ENCODE data around the gene RUNDC3A. TPM values are rescaled to one million over a fixed set of nuclear protein-coding genes. Genes with fewer than 3 reads are reported as not detected.
"Not testable (repeated sequence)": the region's sequence is repeated elsewhere in the genome, so short reads cannot be mapped to it uniquely, and the experiment has no call there.

RUNDC3A gene
- total RNA-seq, 8 experiments from 2014 or later = 1.8 to 84.1 (median 49.1) TPM

- in situ Hi-C loops (cut with MboI; ENCODE audit: low pct_unique_long_range_greater_than_20kb in 2 of 9, low sequenced_read_pairs in 9 of 9, unreplicated experiment in 9 of 9) = no loop called here
- WGBS, 10 experiments = 0 to 80% (median 65%) methylated on average over 1 to 4 of the region's 11 CpGs; no CpG with 5 or more reads in 4 of the 10 experiments
- peak overlapping the region; percentile 70 to 93 (median 82) for H3K4me3 ChIP-seq
- H3K27ac ChIP-seq = peak overlapping the region; percentile 32 to 90
- peaks cover 24 to 26% of the 10 kb centered on the region in 2 donors for H3K4me1 ChIP-seq (replicated peaks in 1 of 2)
- no peak for ATAC-seq (replicated peaks in 6 of 8)
Measured at GRCh38 chr17:44361292-44362260, 53.2 kb downstream of the RUNDC3A start.

- WGBS, 10 experiments = no CpG with 5 or more reads among the region's 11 CpGs
- Histone ChIP-seq H3K4me3 (peak overlapping the region; percentile 70 to 93 (median 82)), H3K4me1 (replicated peaks in 1 of 2) (peaks cover 24 to 26% of the 10 kb centered on the region in 2 donors), H3K27ac (peak overlapping the region; percentile 88 to 90)
- peak in 5 of 8 experiments; percentile 41 to 56 (median 50) for ATAC-seq (replicated peaks in 6 of 8)
- in situ Hi-C loops (cut with MboI; ENCODE audit: low pct_unique_long_range_greater_than_20kb in 2 of 9, low sequenced_read_pairs in 9 of 9, unreplicated experiment in 9 of 9) = no loop called here
Measured at GRCh38 chr17:44362459-44362948, 54.1 kb downstream of the RUNDC3A start.

GRCh38 chr17:44362949-44363612 lies 54.7 kb downstream of the RUNDC3A start:
- peak overlapping the region; percentile 70 to 93 (median 82) for H3K4me3 ChIP-seq
- in situ Hi-C loops (cut with MboI; ENCODE audit: low pct_unique_long_range_greater_than_20kb in 2 of 9, low sequenced_read_pairs in 9 of 9, unreplicated experiment in 9 of 9) = no loop called here
- H3K27ac ChIP-seq = peak overlapping the region; percentile 88 to 90
- H3K4me1 ChIP-seq (replicated peaks in 1 of 2) = peaks cover 24 to 26% of the 10 kb centered on the region in 2 donors
- peak; percentile 27 to 68 (median 58) for ATAC-seq (replicated peaks in 6 of 8)
- WGBS, 10 experiments = no CpG with 5 or more reads among the region's 45 CpGs

- peak within 1 kb of the TSS; percentile 70 to 93 (median 82) for H3K4me3 ChIP-seq
- H3K4me1 ChIP-seq (replicated peaks in 1 of 2) = peaks cover 24 to 26% of the 10 kb centered on the region in 2 donors
- 13 to 50% methylated on average over 1 to 3 of the region's 63 CpGs; no CpG with 5 or more reads in 8 of the 10 experiments for whole genome bisulfite sequencing, 10 experiments
- ATAC-seq (replicated peaks in 6 of 8) = peak; percentile 70 to 89 (median 73)
- H3K27ac ChIP-seq = peak within 1 kb of the TSS; percentile 88 to 90
- in situ Hi-C loops (cut with MboI; ENCODE audit: low pct_unique_long_range_greater_than_20kb in 2 of 9, low sequenced_read_pairs in 9 of 9, unreplicated experiment in 9 of 9) = no loop called here
Measured at GRCh38 chr17:44363613-44364159, 55.3 kb downstream of the RUNDC3A start, which contains the start of gene FAM171A2. Gene FAM171A2, minus strand, starts transcription at chr17:44363853. Its CDS starts 139 bp downstream, at chr17:44363714.

- H3K4me3 ChIP-seq; in situ Hi-C loops (cut with MboI; ENCODE audit: low pct_unique_long_range_greater_than_20kb in 2 of 9, low sequenced_read_pairs in 9 of 9, unreplicated experiment in 9 of 9); ATAC-seq (replicated peaks in 6 of 8); H3K27ac ChIP-seq: not testable (repeated sequence)
- 64 to 100% (median 91%) methylated on average over 1 to 5 of the region's 5 CpGs; no CpG with 5 or more reads in 3 of the 10 experiments for WGBS, 10 experiments
- peaks cover 23 to 35% of the 10 kb centered on the region in 2 donors for H3K4me1 ChIP-seq (replicated peaks in 1 of 2)
Measured at GRCh38 chr17:44365051-44365450, 56.6 kb downstream of the RUNDC3A start.

GRCh38 chr17:44367231-44367979 lies 59.0 kb downstream of the RUNDC3A start:
- Histone ChIP-seq H3K4me1 (replicated peaks in 1 of 2) (peaks cover 0 to 11% of the 10 kb centered on the region in 2 donors), H3K27ac (no peak overlapping the region), H3K4me3 (no peak overlapping the region)
- ATAC-seq (replicated peaks in 6 of 8) = no peak
- 56 to 100% (median 92%) methylated on average over 1 to 6 of the region's 7 CpGs; no CpG with 5 or more reads in 1 of the 10 experiments for WGBS, 10 experiments
- in situ Hi-C loops (cut with MboI; ENCODE audit: low pct_unique_long_range_greater_than_20kb in 2 of 9, low sequenced_read_pairs in 9 of 9, unreplicated experiment in 9 of 9) = no loop called here

Other genes starting within 250 kb of the RUNDC3A start
- gene LSM12, start 241.9 kb upstream of the RUNDC3A start, total RNA-seq = 10 to 100 TPM; 31.4 to 74.8 (median 47.5) TPM
- gene G6PC3, start 237.9 kb upstream of the RUNDC3A start, total RNA-seq = 100 to 1,000 TPM in 1 of 8 experiments, 10 to 100 TPM in 7; 43.6 to 194 (median 63.4) TPM
- 10 to 100 TPM; 15.9 to 60.5 (median 41.7) TPM for gene HDAC5, start 185.0 kb upstream of the RUNDC3A start, total RNA-seq
- 1 to 10 TPM in 4 of 8 experiments, under 1 TPM in 4; 0.61 to 5.1 (median 1.1) TPM for gene HROB, start 166.7 kb upstream of the RUNDC3A start, total RNA-seq
- gene ASB16, start 137.9 kb upstream of the RUNDC3A start, total RNA-seq = 1 to 10 TPM in 6 of 8 experiments, under 1 TPM in 2; 0.60 to 3.4 (median 1.5) TPM
- 10 to 100 TPM; 24.0 to 41.8 (median 31.8) TPM for gene TMUB2, start 121.6 kb upstream of the RUNDC3A start, total RNA-seq
- gene ATXN7L3, start 108.7 kb upstream of the RUNDC3A start, total RNA-seq = 10 to 100 TPM; 32.3 to 59.2 (median 50.3) TPM
- 10 to 100 TPM; 34.4 to 94.0 (median 55.9) TPM for gene UBTF, start 88.9 kb upstream of the RUNDC3A start, total RNA-seq
- gene SLC4A1, start 40.5 kb upstream of the RUNDC3A start, total RNA-seq = under 1 TPM in 7 of 8 experiments, not detected in 1; 0.05 to 0.62 (median 0.10) TPM
- gene SLC25A39, start 16.2 kb downstream of the RUNDC3A start, total RNA-seq = 100 to 1,000 TPM in 2 of 8 experiments, 10 to 100 TPM in 6; 28.7 to 148 (median 56.1) TPM
- gene GRN, start 36.7 kb downstream of the RUNDC3A start, total RNA-seq = 100 to 1,000 TPM in 4 of 8 experiments, 10 to 100 TPM in 4; 19.0 to 448 (median 77.5) TPM
- gene FAM171A2, start 55.3 kb downstream of the RUNDC3A start, total RNA-seq = 10 to 100 TPM in 5 of 8 experiments, 1 to 10 TPM in 2, under 1 TPM in 1; 0.81 to 30.1 (median 22.7) TPM
- gene ITGA2B, start 81.0 kb downstream of the RUNDC3A start, total RNA-seq = 1 to 10 TPM in 6 of 8 experiments, under 1 TPM in 2; 0.38 to 3.4 (median 1.5) TPM
- 10 to 100 TPM; 25.6 to 96.4 (median 29.7) TPM for gene GPATCH8, start 194.8 kb downstream of the RUNDC3A start, total RNA-seq
- 10 to 100 TPM in 4 of 8 experiments, 1 to 10 TPM in 4; 1.0 to 34.2 (median 11.7) TPM for gene FZD2, start 248.9 kb downstream of the RUNDC3A start, total RNA-seq